ENCODE results near the gene EEA1.
"Not testable (repeated sequence)": the region's sequence is repeated elsewhere in the genome, so short reads cannot be mapped to it uniquely, and the experiment has no call there.

The EEA1 gene

GRCh38 chr12:92762773-92763172, 166.3 kb downstream of the EEA1 start:
- FAIRE-seq (no peak), DNase-seq (ENCODE audit: extremely low spot score, insufficient read length, low read depth) (no peak)

GRCh38 chr12:92759634-92760268, 169.3 kb downstream of the EEA1 start:
- FAIRE-seq (no peak), DNase-seq (ENCODE audit: extremely low spot score, insufficient read length, low read depth) (no peak)

GRCh38 chr12:92757597-92758121, 171.4 kb downstream of the EEA1 start:
- DNase-seq (ENCODE audit: extremely low spot score, insufficient read length, low read depth), result no peak
- peak; percentile 57 for FAIRE-seq

GRCh38 chr12:92756898-92757596, 172.0 kb downstream of the EEA1 start:
- FAIRE-seq, result no peak
- no peak for DNase-seq (ENCODE audit: extremely low spot score, insufficient read length, low read depth)

GRCh38 chr12:92753976-92754885, 174.9 kb downstream of the EEA1 start:
- no peak for DNase-seq (ENCODE audit: extremely low spot score, insufficient read length, low read depth)
- no peak for FAIRE-seq

- not testable (repeated sequence) for DNase-seq (ENCODE audit: extremely low spot score, insufficient read length, low read depth); FAIRE-seq
These were observed 179.4 kb downstream of the EEA1 start for GRCh38 chr12:92749691-92750090.

- no peak for FAIRE-seq
- no peak for DNase-seq (ENCODE audit: extremely low spot score, insufficient read length, low read depth)
These were observed 181.9 kb downstream of the EEA1 start for GRCh38 chr12:92747151-92747550.

GRCh38 chr12:92745856-92746550, 183.1 kb downstream of the EEA1 start:
- no peak for FAIRE-seq
- no peak for DNase-seq (ENCODE audit: extremely low spot score, insufficient read length, low read depth)

- DNase-seq (ENCODE audit: extremely low spot score, insufficient read length, low read depth), result no peak
- no peak for FAIRE-seq
These were observed 186.1 kb downstream of the EEA1 start for GRCh38 chr12:92743026-92743425.

- no peak for DNase-seq (ENCODE audit: extremely low spot score, insufficient read length, low read depth)
- FAIRE-seq, result no peak
These were observed 188.7 kb downstream of the EEA1 start for GRCh38 chr12:92740411-92740810.

GRCh38 chr12:92739113-92739512, 190.0 kb downstream of the EEA1 start:
- DNase-seq (ENCODE audit: extremely low spot score, insufficient read length, low read depth) (no peak), FAIRE-seq (no peak)

- FAIRE-seq, result no peak
- DNase-seq (ENCODE audit: extremely low spot score, insufficient read length, low read depth), result no peak
These were observed 190.9 kb downstream of the EEA1 start for GRCh38 chr12:92737855-92738850.

- FAIRE-seq (no peak), DNase-seq (ENCODE audit: extremely low spot score, insufficient read length, low read depth) (no peak)
These were observed 192.5 kb downstream of the EEA1 start for GRCh38 chr12:92736605-92737004.

- no peak for FAIRE-seq
- no peak for DNase-seq (ENCODE audit: extremely low spot score, insufficient read length, low read depth)
These were observed 193.9 kb downstream of the EEA1 start for GRCh38 chr12:92735131-92735721.

- no peak for DNase-seq (ENCODE audit: extremely low spot score, insufficient read length, low read depth)
- FAIRE-seq, result no peak
These were observed 195.4 kb downstream of the EEA1 start for GRCh38 chr12:92733661-92734060.

- FAIRE-seq (no peak), DNase-seq (ENCODE audit: extremely low spot score, insufficient read length, low read depth) (no peak)
These were observed 195.9 kb downstream of the EEA1 start for GRCh38 chr12:92733181-92733580.

- DNase-seq (ENCODE audit: extremely low spot score, insufficient read length, low read depth), result no peak
- no peak for FAIRE-seq
These were observed 196.4 kb downstream of the EEA1 start for GRCh38 chr12:92732716-92733115.

- FAIRE-seq (no peak), DNase-seq (ENCODE audit: extremely low spot score, insufficient read length, low read depth) (no peak)
These were observed 196.9 kb downstream of the EEA1 start for GRCh38 chr12:92732216-92732615.
